HG03280 (cell line): ENCODE measurements around the gene ABHD17A.

Experiments used
- ATAC-seq: cut with Tn5 transposase; IDR thresholded peaks from one replicate; pipeline ENCODE4 v1.9.1; 2021; ENCODE audit warnings: mild to moderate bottlenecking, moderate library complexity; ENCODE audit not compliant: unreplicated experiment

The ABHD17A gene

GRCh38 chr19:1885398-1886119, at the start of gene ABHD17A:
Gene ABHD17A (minus strand): TSS chr19:1885496. CDS start chr19:1881566, 3,930 bp downstream.
- ATAC-seq: peak; percentile 93

- ATAC-seq: no peak
Observed at GRCh38 chr19:1933942-1934341, 48.6 kb upstream of the ABHD17A start.

- ATAC-seq: no peak
Observed at GRCh38 chr19:1933244-1933643, 47.9 kb upstream of the ABHD17A start.

- no peak for ATAC-seq
Observed at GRCh38 chr19:1932395-1932794, 47.1 kb upstream of the ABHD17A start.

GRCh38 chr19:1931445-1931844, 46.1 kb upstream of the ABHD17A start:
- ATAC-seq: no peak

- ATAC-seq: no peak
Observed at GRCh38 chr19:1929021-1929742, 43.9 kb upstream of the ABHD17A start.

- ATAC-seq: no peak
Observed at GRCh38 chr19:1925544-1925943, 40.2 kb upstream of the ABHD17A start.

GRCh38 chr19:1924320-1924961, 39.1 kb upstream of the ABHD17A start:
- ATAC-seq: no peak

GRCh38 chr19:1923319-1923718, 38.0 kb upstream of the ABHD17A start:
- ATAC-seq: no peak

GRCh38 chr19:1922803-1923202, 37.5 kb upstream of the ABHD17A start:
- no peak for ATAC-seq

- no peak for ATAC-seq
Observed at GRCh38 chr19:1921825-1922224, 36.5 kb upstream of the ABHD17A start.

GRCh38 chr19:1921326-1921725, 36.0 kb upstream of the ABHD17A start:
- ATAC-seq: no peak

GRCh38 chr19:1920644-1921043, 35.3 kb upstream of the ABHD17A start:
- ATAC-seq: no peak

GRCh38 chr19:1918975-1919374, 33.7 kb upstream of the ABHD17A start:
- ATAC-seq: no peak

GRCh38 chr19:1917926-1918325, 32.6 kb upstream of the ABHD17A start:
- no peak for ATAC-seq

- ATAC-seq: no peak
Observed at GRCh38 chr19:1917146-1917545, 31.9 kb upstream of the ABHD17A start.

- no peak for ATAC-seq
Observed at GRCh38 chr19:1914826-1915341, 29.6 kb upstream of the ABHD17A start.

- ATAC-seq: no peak
Observed at GRCh38 chr19:1913781-1914577, 28.7 kb upstream of the ABHD17A start.

- no peak for ATAC-seq
Observed at GRCh38 chr19:1912760-1913505, 27.6 kb upstream of the ABHD17A start.

- no peak for ATAC-seq
Observed at GRCh38 chr19:1911995-1912394, 26.7 kb upstream of the ABHD17A start.
